Right hindlimb (tissue), 1 donor: ENCODE data around the gene CCBE1.
"Not testable (repeated sequence)": the region's sequence is repeated elsewhere in the genome, so short reads cannot be mapped to it uniquely, and the experiment has no call there.

Experiments
- DNase-seq: peaks from one replicate; pipeline ENCODE4 v3.0.0-alpha.2; 2018

CCBE1 gene

GRCh38 chr18:59675346-59675745 lies 21.9 kb downstream of the CCBE1 start:
- no peak for DNase-seq

GRCh38 chr18:59674903-59675270 lies 22.3 kb downstream of the CCBE1 start:
- no peak for DNase-seq

- no peak for DNase-seq
These were observed 22.9 kb downstream of the CCBE1 start for GRCh38 chr18:59674186-59674902.

- no peak for DNase-seq
These were observed 24.9 kb downstream of the CCBE1 start for GRCh38 chr18:59672235-59672711.

- DNase-seq: no peak
These were observed 25.7 kb downstream of the CCBE1 start for GRCh38 chr18:59671551-59671950.

DNA sequence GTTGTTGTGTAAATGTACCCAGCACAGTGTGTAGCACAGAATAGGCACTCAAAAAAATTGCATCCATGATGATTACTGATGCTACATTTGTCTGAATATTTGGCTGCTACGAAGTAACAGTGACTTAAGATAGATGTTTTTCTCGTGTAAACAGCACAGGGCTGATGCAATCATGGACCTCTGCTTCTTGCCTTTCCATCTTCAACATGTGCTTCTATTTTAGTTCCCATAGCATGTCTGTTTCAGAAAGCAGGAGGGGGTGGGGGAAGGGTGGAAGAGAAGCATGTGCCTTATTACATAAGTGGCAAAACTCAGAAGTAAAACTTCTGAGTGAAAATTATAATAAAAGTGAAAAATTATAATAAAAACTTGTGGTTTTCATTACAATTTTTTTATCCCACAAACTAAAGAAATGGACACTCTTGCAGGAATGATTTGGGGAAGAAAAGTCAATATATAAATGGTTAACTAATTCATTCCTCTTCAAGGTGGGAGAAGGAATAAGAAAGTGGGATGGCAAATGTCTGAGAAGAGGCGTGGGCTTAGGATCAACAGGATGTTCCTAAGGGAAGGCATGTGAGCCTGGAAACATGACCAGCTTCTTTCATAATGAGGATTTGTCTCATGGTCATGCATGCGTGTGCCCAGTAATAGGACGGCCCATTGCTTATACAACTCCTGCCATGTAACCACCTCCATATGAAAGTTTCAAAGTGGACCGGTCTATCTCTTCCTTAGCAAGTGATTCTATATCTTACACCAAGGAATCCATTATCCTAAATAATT lies 27.2 kb downstream of the CCBE1 start:
- DNase-seq: no peak

GRCh38 chr18:59667488-59667887 lies 29.7 kb downstream of the CCBE1 start:
- DNase-seq: no peak

- DNase-seq: not testable (repeated sequence)
These were observed 31.2 kb downstream of the CCBE1 start for GRCh38 chr18:59666007-59666402.

DNA sequence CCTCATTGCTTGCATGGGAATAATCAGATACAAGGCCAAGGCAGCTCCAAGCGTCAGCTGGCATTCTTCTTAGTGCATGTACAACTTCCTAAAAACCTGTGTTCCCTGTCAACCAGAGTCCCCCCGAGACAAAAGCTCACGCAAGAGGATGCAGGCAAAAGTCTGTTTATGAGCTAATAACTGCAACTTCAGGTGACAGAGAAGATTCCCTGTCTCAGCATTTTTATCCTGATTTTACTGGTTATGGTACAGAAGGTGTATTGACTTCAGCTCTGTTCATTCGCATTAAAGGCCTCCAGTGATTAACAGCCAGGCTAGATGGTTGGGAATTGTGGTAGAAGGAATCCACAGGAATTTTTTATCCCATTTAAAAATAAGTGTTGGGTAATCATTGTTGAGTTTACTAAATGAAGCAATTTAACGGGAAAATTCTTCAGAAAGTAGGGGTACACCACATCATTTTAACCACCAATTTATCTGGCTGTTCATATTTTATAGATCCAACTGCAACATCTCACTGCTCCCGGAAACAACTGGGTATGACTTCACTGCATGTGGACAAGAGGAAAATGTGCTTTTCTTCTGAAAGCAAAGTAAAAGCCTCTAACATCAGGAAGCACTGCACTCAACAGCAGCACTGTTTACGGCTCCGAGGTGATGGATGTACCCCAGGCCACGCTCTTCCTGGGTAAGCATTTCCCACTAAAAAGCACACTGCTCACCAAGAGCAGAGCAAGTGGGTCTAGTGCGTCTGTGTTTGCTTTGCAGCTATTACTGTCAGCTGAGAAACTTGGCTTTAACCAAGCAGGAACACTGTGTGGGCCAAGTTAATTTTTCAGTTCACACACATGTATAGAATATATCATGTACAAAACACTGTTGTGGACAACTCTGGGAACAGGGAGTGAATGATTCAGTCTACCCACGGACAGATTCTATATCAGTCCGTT lies 31.9 kb downstream of the CCBE1 start:
- DNase-seq: peak; percentile 51

DNA sequence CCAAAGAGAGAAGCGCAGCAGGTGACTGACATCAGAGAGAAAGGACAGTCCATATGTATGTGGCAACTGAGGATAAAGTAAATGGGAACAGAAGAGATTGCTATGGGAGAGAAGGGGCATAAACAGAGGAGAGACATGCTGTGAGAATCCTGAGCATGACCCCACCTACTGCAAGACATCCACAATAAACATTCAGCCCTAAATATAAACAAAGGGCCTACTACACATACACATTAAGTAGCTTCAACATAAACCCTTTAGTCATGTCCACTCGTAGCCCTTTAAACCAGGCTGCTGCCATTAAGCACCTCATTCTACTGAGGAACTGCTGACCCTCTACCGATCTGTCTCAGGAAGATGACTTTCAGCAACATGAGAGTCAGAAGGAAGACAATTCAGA lies 32.9 kb downstream of the CCBE1 start:
- DNase-seq: no peak

DNA sequence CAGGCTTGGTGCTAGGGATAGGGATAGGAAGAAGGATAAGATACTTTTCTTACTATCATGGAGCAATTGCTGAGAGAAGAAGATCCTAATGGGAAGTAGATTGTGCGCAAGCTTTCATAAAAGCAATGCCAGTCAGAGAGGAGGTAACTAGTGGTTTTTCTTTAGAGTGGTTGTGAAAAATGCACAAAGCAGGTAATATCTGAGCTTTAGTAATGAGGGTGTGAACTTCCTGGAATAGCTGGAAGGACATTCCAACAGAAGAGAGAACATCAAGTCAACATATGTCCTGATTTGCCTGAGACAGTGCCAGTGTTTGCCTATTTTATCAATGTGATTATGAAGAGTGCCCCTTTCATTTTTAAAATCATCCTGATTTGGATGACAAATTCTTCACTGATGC lies 34.1 kb downstream of the CCBE1 start:
- no peak for DNase-seq

DNA sequence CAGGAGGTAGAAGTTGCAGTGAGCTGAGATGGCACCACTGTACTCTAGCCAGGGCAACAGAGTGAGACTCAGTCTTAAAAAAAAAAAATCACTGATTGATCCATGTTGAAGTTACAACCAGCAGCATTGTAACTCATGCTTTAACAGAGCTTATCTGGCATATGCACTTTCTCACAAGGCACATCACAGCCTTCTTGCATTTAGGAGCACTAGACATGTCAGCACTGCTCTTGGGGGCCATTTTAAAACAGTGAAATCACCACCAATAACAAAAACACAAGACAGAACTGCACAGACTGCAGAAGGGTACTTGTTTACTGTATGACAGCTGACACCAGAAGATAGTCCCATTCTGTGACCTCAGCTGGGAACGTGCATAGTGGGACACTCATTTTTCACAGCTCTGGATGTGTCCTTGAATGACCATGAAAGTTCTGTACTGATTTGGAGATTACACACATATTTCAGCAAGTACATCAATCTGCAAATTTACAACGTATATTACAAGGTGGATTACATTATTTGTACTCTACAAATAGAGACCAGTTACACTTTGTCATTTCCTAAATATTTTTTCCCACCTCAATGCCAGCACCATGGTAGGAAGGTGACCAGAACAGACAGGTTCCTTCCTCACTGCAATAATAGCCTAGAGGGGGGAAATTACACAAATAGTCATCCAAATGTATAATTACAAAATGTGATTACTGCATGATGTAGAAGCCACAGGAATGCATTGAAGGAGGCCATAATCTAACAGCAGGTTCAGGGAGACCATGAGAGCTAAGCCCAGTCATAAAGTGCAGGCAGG lies 35.1 kb downstream of the CCBE1 start:
- no peak for DNase-seq

DNA sequence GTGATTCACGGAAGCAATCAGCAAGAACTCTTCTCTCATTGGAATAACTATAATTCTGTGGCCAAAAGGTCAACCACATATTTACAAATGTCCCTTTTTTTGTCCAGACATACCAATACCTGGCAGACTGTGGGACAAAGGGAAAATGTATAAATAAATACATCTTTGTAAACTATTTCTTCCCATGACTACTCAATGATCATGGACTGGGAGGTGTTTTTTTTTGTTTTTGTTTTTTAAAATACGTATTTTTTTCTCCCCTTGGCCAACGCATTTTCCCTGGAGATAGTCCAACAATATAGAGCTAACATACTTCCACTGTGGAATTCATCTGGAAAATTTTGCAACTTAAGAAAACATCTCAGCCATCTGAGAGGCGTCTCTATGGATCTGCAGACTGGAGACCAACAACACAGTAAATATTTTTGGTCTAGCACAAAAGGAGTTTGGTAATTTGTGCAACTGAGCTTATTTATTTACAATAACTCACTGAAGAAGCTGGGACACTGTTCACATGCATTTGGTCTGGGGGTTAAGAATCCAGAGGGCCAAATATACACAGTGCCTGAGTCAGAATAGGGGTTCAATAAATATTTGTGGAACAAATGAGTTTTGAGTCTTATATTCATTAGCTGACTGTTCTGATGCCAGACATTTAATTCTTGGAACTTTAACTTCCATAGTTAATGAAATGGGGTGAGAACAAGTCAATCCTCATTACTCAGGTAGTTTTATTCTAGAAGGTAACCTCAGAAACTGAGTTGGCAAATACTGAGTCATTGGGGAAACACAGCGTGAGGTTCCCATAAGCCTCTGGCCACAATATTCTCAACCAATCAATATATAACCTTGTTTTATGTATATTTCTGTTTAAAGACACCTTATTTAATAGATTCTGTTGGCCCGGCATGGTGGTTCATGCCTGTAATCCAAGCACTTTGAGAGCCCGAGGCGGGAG lies 36.2 kb downstream of the CCBE1 start:
- no peak for DNase-seq

DNA sequence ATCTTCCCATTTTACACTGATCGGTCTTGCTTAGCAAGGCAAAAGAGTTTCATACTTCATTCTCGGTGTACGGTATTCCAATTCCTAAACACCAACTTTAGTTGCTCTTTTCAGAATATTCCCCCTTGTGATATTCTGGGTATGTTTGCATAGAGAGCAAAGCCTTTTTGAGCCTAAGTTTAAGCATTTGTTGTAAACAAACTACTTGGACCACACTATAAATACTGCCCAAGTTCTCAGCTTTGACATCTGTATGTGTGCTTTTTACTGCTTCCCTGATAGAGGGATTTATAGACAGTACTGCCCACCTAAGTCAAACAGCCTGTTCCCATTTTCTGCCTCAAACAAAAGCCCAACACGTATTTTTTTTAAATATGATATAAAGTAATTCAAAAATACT lies 36.9 kb downstream of the CCBE1 start:
- no peak for DNase-seq

- DNase-seq: no peak
These were observed 37.6 kb downstream of the CCBE1 start for GRCh38 chr18:59659508-59660170.

GRCh38 chr18:59658941-59659340 lies 38.3 kb downstream of the CCBE1 start:
- no peak for DNase-seq

DNA sequence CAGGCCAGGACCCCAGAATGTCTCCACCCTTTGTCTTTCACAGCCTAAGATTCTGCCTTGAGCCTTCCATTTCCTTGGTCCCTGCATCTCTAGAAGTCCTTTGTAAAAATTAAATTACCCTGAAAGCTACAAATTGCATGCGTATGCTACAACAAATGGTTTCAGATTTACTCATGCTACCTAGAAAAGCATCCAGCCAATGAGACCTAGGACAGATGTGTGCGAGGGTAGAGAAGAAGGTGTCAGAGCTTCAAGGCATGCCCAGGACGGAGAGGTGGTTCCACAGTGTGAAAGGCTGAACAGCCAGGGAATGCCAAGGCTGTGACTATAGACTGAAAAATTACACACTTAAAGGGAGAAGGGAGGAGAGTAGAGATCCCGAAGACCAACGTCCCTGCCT lies 40.2 kb downstream of the CCBE1 start:
- DNase-seq: no peak

DNA sequence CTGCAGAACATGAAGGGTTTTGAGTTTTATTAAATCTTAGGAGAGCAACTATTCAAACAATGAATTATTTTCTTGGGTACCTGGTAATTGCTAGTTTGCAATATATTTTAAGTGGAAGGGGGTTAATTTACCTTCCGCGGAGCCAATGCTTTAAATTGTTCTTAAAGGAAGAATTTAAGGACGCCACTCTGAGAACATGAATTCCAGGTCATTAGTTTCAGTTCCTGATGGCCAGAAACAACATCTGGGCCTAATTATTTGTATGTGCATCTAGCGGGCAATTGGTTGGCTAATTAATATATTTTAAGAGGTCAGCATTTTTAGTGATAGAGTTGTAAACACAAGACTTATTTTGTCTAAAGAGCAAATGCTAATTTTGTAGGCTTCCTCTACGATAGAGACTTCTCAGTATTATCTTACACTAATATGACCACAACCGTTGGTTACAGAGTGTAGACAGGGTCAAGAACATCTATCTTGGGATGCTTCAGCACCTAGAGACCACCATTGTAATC lies 40.8 kb downstream of the CCBE1 start:
- DNase-seq: no peak

DNA sequence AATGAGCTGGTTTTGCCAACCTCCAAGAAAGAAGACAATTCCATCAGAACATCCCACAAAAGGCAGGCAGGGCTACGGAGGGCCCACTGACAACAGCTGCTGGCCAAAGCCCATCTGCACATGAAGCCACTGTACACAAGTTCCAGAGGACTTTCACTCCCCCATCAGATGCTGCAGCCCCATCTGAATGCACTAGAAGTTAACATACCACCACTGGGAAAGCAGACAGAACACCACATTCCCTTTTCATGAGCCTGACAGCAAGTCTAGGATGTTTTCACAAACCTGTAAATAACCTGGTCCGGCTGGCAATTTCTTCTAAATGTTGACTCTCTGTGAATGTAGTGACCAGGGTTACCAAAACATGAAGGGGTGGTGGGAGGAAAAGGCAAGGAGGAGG lies 41.5 kb downstream of the CCBE1 start:
- no peak for DNase-seq

- no peak for DNase-seq
These were observed 46.2 kb downstream of the CCBE1 start for GRCh38 chr18:59651071-59651470.
